GM18505 (cell line): Measurements from ENCODE around the gene CCL18.
"Not testable (repeated sequence)": the region's sequence is repeated elsewhere in the genome, so short reads cannot be mapped to it uniquely, and the experiment has no call there.

Experiments
- ATAC-seq: cut with Tn5 transposase; IDR thresholded peaks from one replicate; pipeline ENCODE4 v1.9.1; 2021; ENCODE audit not compliant: unreplicated experiment
- POLR2A ChIP-seq: IDR thresholded peaks from 4 replicates; pipeline ENCODE4 v1.6.1; 2011; ENCODE audit warnings: borderline replicate concordance; ENCODE audit not compliant: insufficient read depth, insufficient read length; ENCODE audit errors: extremely low read depth

The CCL18 gene

DNA sequence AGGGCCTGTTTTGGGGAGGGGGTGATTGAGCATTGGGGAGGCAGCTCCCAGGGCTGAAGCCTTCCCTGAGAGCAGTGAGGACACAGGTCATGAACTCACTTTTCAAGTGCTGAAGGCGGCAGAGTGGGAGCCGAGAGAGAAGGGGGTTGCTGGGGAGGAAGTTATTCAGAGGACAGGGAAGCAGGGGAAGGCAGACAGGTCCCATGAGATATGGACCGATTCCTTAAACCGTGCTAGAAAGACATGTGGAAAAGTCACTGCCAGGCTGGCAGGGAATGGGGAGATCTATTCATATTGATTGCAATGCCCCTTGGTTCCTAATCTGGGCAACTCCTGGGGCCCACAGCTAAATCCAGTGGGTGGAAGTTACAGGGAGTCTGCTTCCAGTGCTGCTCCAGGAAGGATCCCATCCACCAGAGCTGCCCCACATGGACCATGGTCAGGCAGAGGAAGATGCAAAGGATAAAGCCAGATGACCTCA is 40.7 kb downstream of the CCL18 start:
- TF ChIP-seq POLR2A, result peak; percentile 40
- no peak for ATAC-seq

DNA sequence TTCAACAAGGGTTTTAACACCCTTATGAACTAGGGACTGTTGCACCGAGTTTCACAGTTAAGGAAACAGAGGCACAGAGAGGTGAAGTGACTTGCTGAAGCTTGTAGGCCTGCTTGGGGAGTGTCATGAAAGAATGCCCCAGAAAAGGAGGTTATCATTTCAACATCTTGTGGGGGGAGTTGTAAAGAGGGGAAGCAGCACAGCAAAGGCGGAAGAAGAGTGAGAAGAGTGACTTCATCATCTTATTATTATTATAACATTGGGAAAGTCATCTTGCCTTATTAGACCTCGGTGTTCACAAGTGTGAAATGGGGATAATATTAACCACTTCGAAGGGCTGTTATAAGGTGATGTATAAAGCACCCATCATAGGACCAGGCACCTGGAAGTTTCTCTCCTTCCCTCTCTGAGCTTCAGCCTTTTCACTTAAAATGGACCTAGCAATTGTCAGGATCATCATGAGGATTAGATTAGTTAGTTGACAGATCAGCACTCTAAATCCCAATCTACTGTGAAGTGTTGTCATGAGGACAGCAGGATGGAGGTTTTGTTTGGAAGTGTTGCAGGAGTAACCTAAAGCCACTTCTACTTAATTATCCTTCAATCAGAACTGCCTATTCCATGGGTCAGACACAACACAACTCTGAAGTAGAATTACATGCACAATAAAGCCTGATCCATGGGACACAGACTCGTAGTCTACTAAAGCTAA is 41.9 kb downstream of the CCL18 start:
- TF ChIP-seq POLR2A, result peak; percentile 49
- ATAC-seq, result no peak

DNA sequence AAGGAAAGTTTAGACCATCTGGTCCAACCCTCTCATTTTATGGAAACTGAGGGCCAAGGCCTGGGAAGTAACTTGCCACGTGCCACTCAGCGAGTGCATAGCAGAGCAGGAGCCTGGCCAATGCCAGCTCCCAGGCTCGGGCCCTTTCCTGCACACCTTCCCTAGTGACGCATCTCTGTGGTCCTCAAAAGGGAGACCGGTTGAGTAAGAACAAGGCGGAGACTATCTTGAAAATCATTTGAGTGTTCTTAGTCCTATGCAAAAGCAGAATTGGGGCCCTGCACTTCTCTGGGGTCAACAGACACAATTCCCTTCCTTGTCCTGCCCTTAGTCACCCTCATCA is 42.4 kb downstream of the CCL18 start:
- TF ChIP-seq POLR2A, result no peak
- no peak for ATAC-seq

DNA sequence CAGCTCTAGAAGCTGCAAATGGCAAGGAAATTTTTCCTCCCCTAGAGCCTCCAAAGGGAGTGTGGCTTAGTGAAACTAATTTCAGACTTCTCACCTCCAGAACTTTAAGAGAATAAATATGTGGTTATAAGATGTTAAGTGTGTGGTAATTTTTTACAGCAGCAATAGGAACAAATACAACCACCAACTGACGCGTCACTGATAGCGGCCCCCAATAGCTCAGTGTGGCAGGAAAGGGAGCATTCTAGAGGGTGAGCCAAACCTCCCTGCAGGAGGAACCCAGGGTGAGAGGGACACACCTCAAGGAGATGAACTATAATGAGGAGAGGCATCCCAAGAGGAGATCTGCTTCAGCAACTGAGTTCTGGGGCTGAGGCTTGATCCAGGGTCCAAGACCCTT is 43.6 kb downstream of the CCL18 start:
- no peak for TF ChIP-seq POLR2A
- no peak for ATAC-seq

DNA sequence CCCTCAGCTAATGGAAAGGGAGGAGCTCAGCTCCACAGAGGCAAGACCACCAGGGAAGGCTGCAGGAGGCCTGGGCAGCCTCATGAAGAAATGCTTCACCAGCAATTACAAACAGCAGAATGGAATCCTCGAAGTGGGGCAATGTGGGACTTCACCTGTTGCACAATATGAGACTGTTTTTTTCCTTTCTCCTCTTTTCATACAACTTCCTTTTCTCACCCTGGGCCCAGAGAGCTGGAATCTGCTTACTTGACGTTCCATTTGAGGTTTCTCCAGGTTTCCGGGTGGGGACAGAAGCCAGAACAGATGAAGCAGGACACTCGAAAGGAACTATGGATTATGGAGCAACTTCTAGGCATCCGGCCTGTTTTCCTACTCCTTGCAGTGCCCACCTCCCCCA is 44.2 kb downstream of the CCL18 start:
- not testable (repeated sequence) for ATAC-seq

DNA sequence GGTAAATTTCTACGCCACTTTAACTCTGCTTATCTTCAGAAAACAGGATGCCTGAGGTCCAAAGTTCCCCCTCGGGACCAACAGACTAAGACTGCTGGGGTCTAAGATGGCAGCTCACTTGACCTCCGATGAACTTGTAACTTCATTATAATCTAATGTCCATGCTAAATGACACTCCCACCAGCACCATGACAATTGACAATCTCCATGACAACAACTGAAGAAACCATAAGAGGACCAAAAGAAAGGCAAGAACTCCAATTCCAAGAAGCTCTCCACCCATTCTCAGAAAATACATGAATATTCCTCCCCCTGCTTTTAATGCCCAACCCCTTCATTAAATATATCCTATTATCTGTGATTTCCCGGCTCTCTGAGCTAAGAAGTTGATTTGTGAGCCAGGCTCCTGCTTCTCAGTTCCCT is 47.0 kb downstream of the CCL18 start:
- ATAC-seq, result no peak
- no peak for TF ChIP-seq POLR2A

DNA sequence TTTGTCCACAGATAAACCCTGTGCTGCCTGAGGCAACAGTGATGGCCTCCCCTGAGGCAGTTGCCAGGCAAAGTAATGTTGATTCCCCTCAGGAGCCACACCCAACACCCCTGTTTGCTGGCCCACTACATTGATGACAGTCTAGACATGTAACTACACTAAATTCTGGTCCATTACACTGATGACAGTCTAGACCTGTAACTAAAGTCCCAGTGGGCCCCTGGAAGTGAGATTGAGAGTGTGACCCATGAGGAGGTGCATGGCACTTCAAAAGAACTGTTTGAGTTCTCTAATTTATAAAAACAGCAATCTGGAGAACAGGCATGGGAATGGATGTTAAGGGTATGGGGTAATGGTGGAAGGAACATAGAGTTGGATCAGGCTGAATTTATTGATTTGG is 48.5 kb downstream of the CCL18 start:
- no peak for TF ChIP-seq POLR2A

DNA sequence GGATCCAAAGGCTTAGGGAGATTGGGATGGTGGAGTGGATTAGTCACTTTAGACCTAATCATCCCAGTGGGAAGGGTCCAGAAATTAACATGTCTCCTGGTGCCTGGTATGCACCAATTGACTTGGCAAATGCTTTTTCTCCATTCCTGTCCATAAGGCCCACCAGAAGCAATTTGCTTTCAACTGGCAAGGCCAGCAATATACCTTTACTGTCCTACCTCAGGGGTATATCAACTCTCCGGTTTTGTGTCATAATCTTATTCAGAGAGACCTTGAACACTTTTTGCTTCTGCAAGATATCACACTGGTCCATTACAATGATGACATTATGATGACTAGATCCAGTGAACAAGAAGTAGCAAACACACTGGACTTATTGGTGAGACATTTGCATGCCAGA is 49.1 kb downstream of the CCL18 start:
- not testable (repeated sequence) for ATAC-seq

More for the DNA sequence above, 48.5 kb downstream of the CCL18 start:
- ATAC-seq, result no peak

DNA sequence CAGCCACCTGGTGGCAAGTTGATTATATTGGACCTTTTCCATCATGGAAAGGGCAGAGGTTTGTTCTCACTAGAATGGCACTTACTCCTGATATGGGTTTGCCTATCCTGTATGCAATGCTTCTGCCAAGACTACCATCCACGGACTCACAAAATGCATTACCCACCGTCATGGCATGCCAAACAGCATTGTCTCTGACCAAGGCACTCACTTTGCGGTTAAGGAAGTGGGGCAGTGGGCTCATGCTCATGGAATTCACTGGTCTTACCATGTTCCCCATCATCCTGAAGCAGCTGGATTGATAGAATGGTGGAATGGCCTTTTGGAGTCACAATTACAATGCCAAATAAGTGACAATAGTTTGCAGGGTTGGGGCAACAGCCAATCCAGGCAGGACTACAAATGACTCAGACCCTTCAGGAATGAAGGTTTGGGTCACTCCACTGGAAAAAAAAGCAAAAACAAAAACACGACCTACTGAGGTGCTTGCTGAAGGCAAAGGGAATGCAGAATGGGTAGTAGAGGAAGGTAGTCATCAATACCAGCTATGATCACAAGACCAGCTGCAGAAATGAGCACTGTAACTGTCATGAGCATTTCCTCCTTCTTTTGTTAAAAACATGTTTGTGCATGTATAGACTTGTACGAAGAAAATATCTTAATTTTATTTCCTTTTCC is 51.0 kb downstream of the CCL18 start:
- ATAC-seq, result not testable (repeated sequence)

DNA sequence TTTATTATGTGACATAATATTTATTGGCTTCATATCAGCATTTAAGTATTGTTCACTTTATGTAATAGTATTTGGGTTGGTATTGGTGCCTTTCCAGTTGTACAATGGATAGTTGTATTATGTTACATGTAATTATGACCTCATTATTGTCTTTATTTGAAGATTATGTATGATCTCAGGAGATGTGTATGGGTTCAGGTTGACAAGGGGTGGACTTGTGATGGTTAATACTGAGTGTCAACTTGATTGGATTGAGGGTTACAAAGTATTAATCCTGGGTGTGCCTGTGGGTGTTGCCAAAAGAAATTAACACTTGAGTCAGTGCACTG is 51.5 kb downstream of the CCL18 start:
- not testable (repeated sequence) for ATAC-seq

DNA sequence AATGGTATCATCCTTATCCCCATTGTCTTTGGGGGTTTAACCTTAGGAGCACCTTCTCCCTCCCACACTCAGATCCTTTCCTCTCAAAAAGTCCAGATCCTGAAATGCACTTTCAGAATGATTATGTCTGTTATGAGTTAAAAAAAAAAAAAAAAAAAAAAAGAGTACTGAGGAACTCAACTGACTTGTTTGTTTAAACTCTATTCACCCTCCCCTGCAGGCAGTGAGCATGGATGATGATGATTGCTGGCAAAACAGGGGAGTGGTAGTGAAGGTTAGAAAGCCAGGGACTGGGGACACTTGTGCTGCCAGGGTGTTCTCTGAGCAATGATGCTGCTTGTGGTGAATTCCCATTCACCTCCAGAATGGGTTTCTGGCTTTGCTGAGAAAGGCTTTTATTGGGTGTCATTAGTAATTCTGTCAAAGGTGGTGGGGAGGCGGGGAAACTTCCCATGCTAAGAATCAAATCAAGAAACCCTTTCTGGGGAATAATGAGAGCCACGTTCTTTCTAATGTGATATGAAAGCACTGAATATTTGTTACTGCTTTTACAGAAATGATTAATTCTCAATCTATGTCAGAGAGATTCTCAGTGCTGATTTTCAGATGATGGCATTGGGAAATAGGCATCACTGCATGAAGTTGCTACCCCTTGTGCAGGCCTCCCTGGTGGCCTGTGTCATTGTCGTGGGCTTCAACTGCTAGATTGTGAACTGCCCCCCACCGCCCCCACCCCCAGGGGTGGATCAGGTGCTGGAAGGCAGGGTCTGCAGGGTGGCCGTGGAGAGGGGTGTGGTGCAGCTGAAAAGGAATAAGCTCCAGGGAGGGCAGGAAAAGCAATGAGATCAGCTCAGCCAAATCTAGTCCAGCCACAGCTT is 53.7 kb downstream of the CCL18 start:
- TF ChIP-seq POLR2A, result no peak
- ATAC-seq, result no peak

DNA sequence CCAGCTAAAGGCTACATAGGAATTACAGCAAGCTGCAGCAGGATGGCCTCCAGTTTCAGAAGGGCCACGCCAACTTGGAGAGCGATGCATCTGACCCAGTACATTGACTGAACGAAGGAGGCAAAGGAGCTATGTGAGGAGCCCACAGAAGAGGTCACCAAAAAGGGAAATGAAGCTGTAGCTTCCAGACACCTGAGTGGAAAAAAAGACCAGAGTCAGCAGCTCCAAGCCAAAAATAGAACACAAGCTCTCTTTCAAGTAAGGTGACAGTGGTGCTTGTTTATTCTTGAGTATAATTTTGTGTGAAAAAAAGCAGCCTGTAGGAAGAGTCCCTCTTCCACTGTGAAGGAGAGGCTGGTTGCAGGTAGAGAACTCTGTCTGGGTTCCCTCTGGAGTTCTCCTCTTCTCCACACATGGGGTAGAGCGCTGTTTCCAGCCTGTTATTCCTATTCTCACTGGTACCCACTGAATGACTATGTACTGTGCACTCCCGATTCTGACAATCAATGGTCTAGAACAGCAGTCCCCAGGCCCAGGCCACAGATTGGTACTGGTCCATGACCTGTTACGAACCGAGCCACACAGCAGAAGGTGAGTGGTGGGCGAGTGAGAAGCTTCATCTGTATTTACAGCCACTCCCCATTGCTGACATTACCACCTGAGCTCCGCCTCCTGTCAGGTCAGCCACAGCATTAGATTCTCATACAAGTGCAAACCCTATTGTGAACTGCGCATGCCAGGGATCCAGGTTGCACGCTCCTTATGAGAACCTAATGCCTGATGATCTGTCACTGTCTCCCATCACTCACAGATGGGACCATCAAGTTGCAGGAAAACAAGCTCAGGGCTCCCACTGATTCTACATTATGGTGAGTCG is 54.6 kb downstream of the CCL18 start:
- ATAC-seq, result no peak
- no peak for TF ChIP-seq POLR2A

DNA sequence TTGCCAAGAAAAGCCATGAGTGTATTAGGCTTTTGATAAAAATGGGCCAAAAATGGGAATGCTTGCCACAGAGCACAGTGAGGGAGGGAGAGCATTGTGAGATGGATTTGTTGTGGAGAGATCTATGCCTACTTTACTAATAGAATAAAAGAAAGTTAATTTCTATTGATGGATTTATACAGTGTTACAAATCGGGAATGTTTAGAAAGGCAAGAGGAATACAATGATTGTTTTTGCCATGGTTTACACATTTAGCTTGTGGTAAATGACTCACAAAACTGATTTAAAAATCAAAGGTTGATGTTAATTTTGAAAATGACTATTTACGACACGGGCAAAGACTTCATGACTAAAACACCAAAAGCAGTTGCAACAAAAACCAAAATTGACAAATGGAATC is 56.1 kb downstream of the CCL18 start:
- no peak for TF ChIP-seq POLR2A
- no peak for ATAC-seq

DNA sequence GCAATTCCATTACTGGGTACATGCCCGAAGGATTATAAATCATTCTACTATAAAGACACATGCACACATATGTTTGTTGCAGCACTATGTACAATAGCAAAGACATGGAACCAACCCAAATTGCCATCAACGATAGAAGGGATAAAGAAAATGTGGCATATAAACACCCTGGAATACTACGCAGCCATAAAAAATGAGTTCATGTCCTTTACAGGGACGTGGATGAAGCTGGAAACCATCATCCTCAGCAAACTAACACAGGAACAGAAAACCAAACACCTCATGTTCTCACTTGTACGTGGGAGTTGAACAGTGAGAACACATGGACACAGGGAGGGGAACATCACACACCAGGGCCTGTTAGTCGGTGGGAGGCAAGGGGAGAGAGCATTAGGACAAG is 57.0 kb downstream of the CCL18 start:
- not testable (repeated sequence) for ATAC-seq
